ENCODE data around the gene FARP1.
"Not testable (repeated sequence)": the region's sequence is repeated elsewhere in the genome, so short reads cannot be mapped to it uniquely, and the experiment has no call there.

Gene FARP1

GRCh38 chr13:98366959-98367358 is 224.1 kb downstream of the FARP1 start:
- no peak for FAIRE-seq
- DNase-seq (ENCODE audit: insufficient read length, low spot score): no peak
- TF ChIP-seq CTCF (IDR thresholded peaks at IDR 0.05; ENCODE audit: insufficient read depth, missing control alignments): no peak

GRCh38 chr13:98368019-98368418 is 225.1 kb downstream of the FARP1 start:
- FAIRE-seq: no peak
- no peak for TF ChIP-seq CTCF (IDR thresholded peaks at IDR 0.05; ENCODE audit: insufficient read depth, missing control alignments)
- no peak for DNase-seq (ENCODE audit: insufficient read length, low spot score)

GRCh38 chr13:98369520-98369919 is 226.6 kb downstream of the FARP1 start:
- not testable (repeated sequence) for FAIRE-seq; DNase-seq (ENCODE audit: insufficient read length, low spot score)

GRCh38 chr13:98370261-98370660 is 227.4 kb downstream of the FARP1 start:
- FAIRE-seq: no peak
- no peak for DNase-seq (ENCODE audit: insufficient read length, low spot score)
- no peak for TF ChIP-seq CTCF (IDR thresholded peaks at IDR 0.05; ENCODE audit: insufficient read depth, missing control alignments)

- FAIRE-seq: no peak
- no peak for DNase-seq (ENCODE audit: insufficient read length, low spot score)
- TF ChIP-seq CTCF (IDR thresholded peaks at IDR 0.05; ENCODE audit: insufficient read depth, missing control alignments): no peak
Measured at GRCh38 chr13:98370806-98371515, 228.1 kb downstream of the FARP1 start.

GRCh38 chr13:98371516-98372023 is 228.7 kb downstream of the FARP1 start:
- no peak for FAIRE-seq
- no peak for TF ChIP-seq CTCF (IDR thresholded peaks at IDR 0.05; ENCODE audit: insufficient read depth, missing control alignments)

GRCh38 chr13:98372876-98373275 is 230.0 kb downstream of the FARP1 start:
- no peak for TF ChIP-seq CTCF (IDR thresholded peaks at IDR 0.05; ENCODE audit: insufficient read depth, missing control alignments)
- no peak for DNase-seq (ENCODE audit: insufficient read length, low spot score)
- FAIRE-seq: no peak

More at GRCh38 chr13:98371516-98372023, 228.7 kb downstream of the FARP1 start:
- no peak for DNase-seq (ENCODE audit: insufficient read length, low spot score)
